ENCODE measurements around the gene IL17RA. TPM values are rescaled to one million over a fixed set of nuclear protein-coding genes. Genes with fewer than 3 reads are reported as not detected.

Gene IL17RA
- total and polyA plus RNA-seq, 2 experiments from 2014 or later: 3.2 to 9.6 TPM

DNA sequence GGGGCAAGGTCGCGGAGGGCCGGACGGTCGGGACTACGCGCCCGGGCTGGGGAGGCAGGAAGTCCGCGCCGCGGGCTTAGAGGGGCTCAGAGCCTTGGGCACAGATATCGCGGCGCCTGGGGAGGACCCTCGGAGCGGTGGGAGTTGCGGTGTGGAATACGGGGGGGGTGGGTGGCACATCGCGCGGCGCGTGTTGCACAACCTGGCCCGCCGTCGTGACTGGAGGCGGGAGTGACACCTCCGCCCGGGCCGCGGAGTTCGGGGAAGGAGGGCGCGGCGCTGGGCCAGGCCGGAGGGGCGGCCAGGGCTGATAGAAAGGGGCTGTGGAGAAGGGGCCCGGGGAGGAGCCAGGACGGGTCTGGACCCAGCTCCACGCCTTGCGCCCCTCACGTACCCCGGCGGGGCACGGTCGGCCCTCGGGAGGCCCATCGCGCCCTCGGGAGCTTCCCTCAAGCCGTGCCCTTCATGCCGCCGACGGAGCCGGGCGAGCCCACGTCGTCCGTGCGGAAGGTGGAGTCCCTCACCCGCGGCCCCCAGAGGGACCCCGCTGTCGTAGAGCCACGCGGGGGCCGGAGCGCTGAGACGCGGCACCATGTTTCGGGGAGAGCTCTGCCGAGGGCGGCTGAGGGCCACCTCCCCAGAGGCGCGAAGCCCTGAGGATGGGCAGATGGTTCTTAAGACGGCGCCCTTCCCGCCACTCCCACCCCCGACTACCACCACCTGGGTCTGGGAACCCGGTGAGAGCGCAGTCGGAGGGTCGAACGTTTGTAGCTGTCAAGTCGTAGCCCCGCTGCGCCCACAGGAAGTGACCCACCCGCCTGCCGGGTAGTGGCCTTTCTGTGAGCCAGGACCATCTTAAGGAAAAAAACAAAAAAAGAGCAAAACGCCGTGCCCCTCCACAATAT, 729 bp downstream of the IL17RA start:
- ATAC-seq (peak; percentile 49), DNase-seq (ENCODE audit: low spot score) (peak; percentile 46)
- Histone ChIP-seq H2AFZ (peak overlapping the region; percentile 76), H3K9me2 (ENCODE audit: insufficient read depth) (no peaks in the 10 kb centered on the region), H3F3A (replicated peaks; ENCODE audit: low read depth) (peaks cover 7% of the 10 kb centered on the region), H3K4me2 (peak overlapping the region; percentile 93), H3K36me3 (ENCODE audit: insufficient read depth) (no peaks in the 10 kb centered on the region), H3K79me2 (replicated peaks; ENCODE audit: insufficient read depth) (peaks cover 3% of the 10 kb centered on the region; the same call in 1 of the 2 replicates), H4K20me1 (replicated peaks; ENCODE audit: insufficient read depth) (peaks cover 4% of the 10 kb centered on the region), H3K27me3 (ENCODE audit: insufficient read depth) (peaks cover 31% of the 10 kb centered on the region), H3K4me3 (peak overlapping the region; percentile 83), H3K27ac (ENCODE audit: low read depth) (no peak overlapping the region), H3K4me1 (ENCODE audit: insufficient read depth) (peaks cover 14% of the 10 kb centered on the region; the same call in 1 of the 2 replicates)
- Mint-ChIP-seq H3K36me3 (ENCODE audit: low read depth) (no peaks in the 10 kb centered on the region), H3K4me3 (peak overlapping the region; percentile 78), H3K9me3 (no peaks in the 10 kb centered on the region; the same call in 2 of the 3 replicates), H3K4me1 (peaks cover 20% of the 10 kb centered on the region), H3K27me3 (ENCODE audit: insufficient read depth, low read depth, poor library complexity) (peaks cover 27% of the 10 kb centered on the region), H3K27ac (no peak overlapping the region)
- no peak for TF ChIP-seq STAT1 (IDR thresholded peaks at IDR 0.05; ENCODE audit: unreplicated experiment)
- TF ChIP-seq CTCF (conservative IDR thresholded peaks at IDR 0.05; ENCODE audit: low read depth in 2 of 2): no peak
- TF ChIP-seq NANOG (IDR thresholded peaks at IDR 0.05; ENCODE audit: borderline replicate concordance): no peak
- no peak for TF ChIP-seq EZH2 (IDR thresholded peaks at IDR 0.05; ENCODE audit: low read depth, unreplicated experiment)
- no peak for TF ChIP-seq EZH2phosphoT487 (IDR thresholded peaks at IDR 0.05; ENCODE audit: unreplicated experiment)
- TF ChIP-seq, protein P1, sequence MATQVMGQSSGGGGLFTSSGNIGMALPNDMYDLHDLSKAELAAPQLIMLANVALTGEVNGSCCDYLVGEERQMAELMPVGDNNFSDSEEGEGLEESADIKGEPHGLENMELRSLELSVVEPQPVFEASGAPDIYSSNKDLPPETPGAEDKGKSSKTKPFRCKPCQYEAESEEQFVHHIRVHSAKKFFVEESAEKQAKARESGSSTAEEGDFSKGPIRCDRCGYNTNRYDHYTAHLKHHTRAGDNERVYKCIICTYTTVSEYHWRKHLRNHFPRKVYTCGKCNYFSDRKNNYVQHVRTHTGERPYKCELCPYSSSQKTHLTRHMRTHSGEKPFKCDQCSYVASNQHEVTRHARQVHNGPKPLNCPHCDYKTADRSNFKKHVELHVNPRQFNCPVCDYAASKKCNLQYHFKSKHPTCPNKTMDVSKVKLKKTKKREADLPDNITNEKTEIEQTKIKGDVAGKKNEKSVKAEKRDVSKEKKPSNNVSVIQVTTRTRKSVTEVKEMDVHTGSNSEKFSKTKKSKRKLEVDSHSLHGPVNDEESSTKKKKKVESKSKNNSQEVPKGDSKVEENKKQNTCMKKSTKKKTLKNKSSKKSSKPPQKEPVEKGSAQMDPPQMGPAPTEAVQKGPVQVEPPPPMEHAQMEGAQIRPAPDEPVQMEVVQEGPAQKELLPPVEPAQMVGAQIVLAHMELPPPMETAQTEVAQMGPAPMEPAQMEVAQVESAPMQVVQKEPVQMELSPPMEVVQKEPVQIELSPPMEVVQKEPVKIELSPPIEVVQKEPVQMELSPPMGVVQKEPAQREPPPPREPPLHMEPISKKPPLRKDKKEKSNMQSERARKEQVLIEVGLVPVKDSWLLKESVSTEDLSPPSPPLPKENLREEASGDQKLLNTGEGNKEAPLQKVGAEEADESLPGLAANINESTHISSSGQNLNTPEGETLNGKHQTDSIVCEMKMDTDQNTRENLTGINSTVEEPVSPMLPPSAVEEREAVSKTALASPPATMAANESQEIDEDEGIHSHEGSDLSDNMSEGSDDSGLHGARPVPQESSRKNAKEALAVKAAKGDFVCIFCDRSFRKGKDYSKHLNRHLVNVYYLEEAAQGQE (IDR thresholded peaks at IDR 0.05; ENCODE audit: unreplicated experiment): no peak
- TF ChIP-seq POLR2AphosphoS5 (IDR thresholded peaks at IDR 0.05; ENCODE audit: low read depth): no peak
- TF ChIP-seq ZNF114 (CRISPR knock-in tag; IDR thresholded peaks at IDR 0.05): no peak
- TF ChIP-seq, protein P2, sequence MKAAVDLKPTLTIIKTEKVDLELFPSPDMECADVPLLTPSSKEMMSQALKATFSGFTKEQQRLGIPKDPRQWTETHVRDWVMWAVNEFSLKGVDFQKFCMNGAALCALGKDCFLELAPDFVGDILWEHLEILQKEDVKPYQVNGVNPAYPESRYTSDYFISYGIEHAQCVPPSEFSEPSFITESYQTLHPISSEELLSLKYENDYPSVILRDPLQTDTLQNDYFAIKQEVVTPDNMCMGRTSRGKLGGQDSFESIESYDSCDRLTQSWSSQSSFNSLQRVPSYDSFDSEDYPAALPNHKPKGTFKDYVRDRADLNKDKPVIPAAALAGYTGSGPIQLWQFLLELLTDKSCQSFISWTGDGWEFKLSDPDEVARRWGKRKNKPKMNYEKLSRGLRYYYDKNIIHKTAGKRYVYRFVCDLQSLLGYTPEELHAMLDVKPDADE (IDR thresholded peaks at IDR 0.05): no peak
